ENCODE results near the gene RARG.

GRCh38 chr12:53258541-53259539, 26.8 kb upstream of the RARG start:
- no peak for TF ChIP-seq POLR2A (IDR thresholded peaks at IDR 0.05)
- no peak for TF ChIP-seq CTCF (IDR thresholded peaks at IDR 0.05)
